Activated CD8-positive, alpha-beta T cell treated with anti-CD3 and anti-CD28 coated beads for 36 hours (primary cell): Measurements from ENCODE around the gene ITPKA. TPM values are rescaled to one million over a fixed set of nuclear protein-coding genes. Genes with fewer than 3 reads are reported as not detected.

Experiments
- ATAC-seq: fragments of 200-7000 bp; cut with Tn5 transposase; one replicate; pipeline ENCODE4 v1.10.0; 2021; ENCODE audit warnings: mild to moderate bottlenecking, moderate library complexity
- CTCF ChIA-PET: fragments of 350-600 bp; sonication (Branson Sonifier 250); formaldehyde crosslinking; loops from one replicate; lab custom pipeline; 2021; ENCODE audit warnings: antibody characterized with exemption; lab: Charles Lee
- POLR2A ChIA-PET: fragments of 350-600 bp; sonication (Branson Sonifier 250); formaldehyde crosslinking; loops from one replicate; lab custom pipeline; 2021; ENCODE audit warnings: antibody characterized with exemption; lab: Charles Lee
- DNase-seq: peaks from one replicate; pipeline ENCODE4 v3.0.0-alpha.2; 2020
- H3K27ac Mint-ChIP-seq: one replicate; pipeline ENCODE4 v1.8.0; 2021; ENCODE audit warnings: mild to moderate bottlenecking, mixed read lengths
- H3K27me3 Mint-ChIP-seq: one replicate; pipeline ENCODE4 v1.8.0; 2021; ENCODE audit warnings: mixed read lengths
- H3K36me3 Mint-ChIP-seq: one replicate; pipeline ENCODE4 v1.8.0; 2021; ENCODE audit warnings: low read depth, mixed read lengths
- H3K4me1 Mint-ChIP-seq: one replicate; pipeline ENCODE4 v1.8.0; 2021; ENCODE audit warnings: low read depth, mixed read lengths
- H3K4me3 Mint-ChIP-seq: one replicate; pipeline ENCODE4 v1.8.0; 2021; ENCODE audit warnings: mild to moderate bottlenecking, moderate library complexity, mixed read lengths
- H3K9me3 Mint-ChIP-seq: one replicate; pipeline ENCODE4 v1.8.0; 2021; ENCODE audit warnings: mixed read lengths
- intact Hi-C: fragments of 100-400 bp; cut with micrococcal nuclease; formaldehyde crosslinking; loops from one replicate; pipeline ENCODE4 v1.10.0; 2022
- total RNA-seq, 2 experiments: library from RNA; stranded (reverse); gene quantifications; one replicate each; pipeline ENCODE4 v1.2.3, GENCODE V29; 2021
- TF ChIP-seq, protein P1 (sequence below): fragments of 200-600 bp; IDR thresholded peaks from one replicate; pipeline ENCODE4 v1.8.0; 2022; ENCODE audit warnings: antibody characterized with exemption, mild to moderate bottlenecking

The ITPKA gene
- total RNA-seq, 2 experiments from 2014 or later = 4.7 to 6.1 TPM

DNA sequence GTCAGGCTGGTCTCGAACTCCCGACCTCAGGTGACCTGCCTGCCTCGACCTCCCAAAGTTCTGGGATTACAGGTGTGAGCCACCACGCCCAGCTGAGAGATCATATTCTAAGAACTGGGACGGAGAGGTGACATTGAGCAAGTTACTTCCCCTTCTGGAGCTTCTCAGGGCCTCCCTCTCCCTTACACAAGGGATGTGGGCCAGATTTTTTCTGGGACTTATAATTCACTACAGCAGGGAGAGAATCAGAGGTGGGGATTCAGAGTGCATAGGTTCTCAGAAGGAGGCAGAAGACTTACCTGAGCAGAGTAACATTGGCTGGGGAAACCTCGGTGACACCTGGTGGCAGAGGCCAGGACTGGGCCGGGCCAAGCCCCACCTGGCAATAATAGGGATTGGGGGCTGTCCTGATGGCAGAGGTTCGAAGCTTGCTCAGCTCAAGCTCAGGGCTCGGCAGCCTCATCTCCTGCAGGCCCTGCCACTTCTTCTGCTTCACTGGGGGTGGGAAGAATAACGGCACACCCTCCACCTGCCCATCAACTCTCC lies 13.2 kb downstream of the ITPKA start:
- Mint-ChIP-seq H3K9me3 (no peaks in the 10 kb centered on the region), H3K4me1 (peaks cover 7% of the 10 kb centered on the region), H3K36me3 (no peaks in the 10 kb centered on the region), H3K4me3 (no peak overlapping the region), H3K27ac (no peak overlapping the region), H3K27me3 (peaks cover 40% of the 10 kb centered on the region)
- CTCF ChIA-PET = interaction anchor here (0.6 to 5.2 kb wide), 2 partner anchors 41 to 142 kb away, joined by 3 to 39 read pairs; no protein-coding TSS in a partner anchor
- TF ChIP-seq, protein P1, sequence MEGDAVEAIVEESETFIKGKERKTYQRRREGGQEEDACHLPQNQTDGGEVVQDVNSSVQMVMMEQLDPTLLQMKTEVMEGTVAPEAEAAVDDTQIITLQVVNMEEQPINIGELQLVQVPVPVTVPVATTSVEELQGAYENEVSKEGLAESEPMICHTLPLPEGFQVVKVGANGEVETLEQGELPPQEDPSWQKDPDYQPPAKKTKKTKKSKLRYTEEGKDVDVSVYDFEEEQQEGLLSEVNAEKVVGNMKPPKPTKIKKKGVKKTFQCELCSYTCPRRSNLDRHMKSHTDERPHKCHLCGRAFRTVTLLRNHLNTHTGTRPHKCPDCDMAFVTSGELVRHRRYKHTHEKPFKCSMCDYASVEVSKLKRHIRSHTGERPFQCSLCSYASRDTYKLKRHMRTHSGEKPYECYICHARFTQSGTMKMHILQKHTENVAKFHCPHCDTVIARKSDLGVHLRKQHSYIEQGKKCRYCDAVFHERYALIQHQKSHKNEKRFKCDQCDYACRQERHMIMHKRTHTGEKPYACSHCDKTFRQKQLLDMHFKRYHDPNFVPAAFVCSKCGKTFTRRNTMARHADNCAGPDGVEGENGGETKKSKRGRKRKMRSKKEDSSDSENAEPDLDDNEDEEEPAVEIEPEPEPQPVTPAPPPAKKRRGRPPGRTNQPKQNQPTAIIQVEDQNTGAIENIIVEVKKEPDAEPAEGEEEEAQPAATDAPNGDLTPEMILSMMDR = no peak
- intact Hi-C loops = loop anchor here (5.0 kb wide), 1 partner anchor 40 kb away; no protein-coding TSS in a partner anchor
- ATAC-seq (peak; percentile 35), DNase-seq (no peak)
- POLR2A ChIA-PET = interaction anchor here (0.9 to 1.8 kb wide), 2 partner anchors 14 to 41 kb away, joined by 3 to 5 read pairs; partner anchors contain the start of gene ITPKA

DNA sequence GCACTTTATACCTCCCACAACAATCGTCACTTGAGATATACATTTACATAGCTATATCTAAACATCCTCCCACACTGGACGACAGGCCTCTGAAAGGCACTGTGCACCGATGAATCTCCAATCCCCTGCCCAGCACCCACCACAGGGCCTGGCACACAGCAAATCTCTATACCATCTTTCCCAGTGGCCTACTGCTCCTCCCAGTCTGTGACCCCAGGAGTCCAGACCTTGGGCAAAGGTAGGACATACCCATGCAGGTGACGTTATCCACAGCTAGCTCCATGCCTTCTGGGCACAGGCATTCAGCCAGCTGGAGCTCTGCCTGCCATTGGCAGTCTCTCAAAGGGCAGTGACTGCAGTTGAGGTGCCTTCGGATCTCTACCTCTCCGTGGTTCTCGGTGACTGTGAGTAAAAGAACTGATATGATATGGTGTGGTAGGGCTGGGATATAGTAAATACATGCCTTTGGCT lies 14.2 kb downstream of the ITPKA start:
- H3K4me1 Mint-ChIP-seq = peaks cover 9% of the 10 kb centered on the region
- intact Hi-C loops = loop anchor here (5.0 kb wide), 1 partner anchor 41 kb away; no protein-coding TSS in a partner anchor
- ATAC-seq = no peak
- TF ChIP-seq, protein P1 = no peak
- H3K4me3 Mint-ChIP-seq = no peak overlapping the region
- DNase-seq = no peak
- H3K27me3 Mint-ChIP-seq = peaks cover 41% of the 10 kb centered on the region
- H3K27ac Mint-ChIP-seq = no peak overlapping the region
- CTCF ChIA-PET = interaction anchor here (5.2 kb wide), 1 partner anchor 42 kb away, joined by 39 read pairs; no protein-coding TSS in a partner anchor
- H3K9me3 Mint-ChIP-seq = no peaks in the 10 kb centered on the region
- no peaks in the 10 kb centered on the region for H3K36me3 Mint-ChIP-seq
- POLR2A ChIA-PET = interaction anchor here (0.9 to 1.8 kb wide), 3 partner anchors 15 to 42 kb away, joined by 3 to 5 read pairs (median 3); partner anchors contain the start of gene ITPKA

DNA sequence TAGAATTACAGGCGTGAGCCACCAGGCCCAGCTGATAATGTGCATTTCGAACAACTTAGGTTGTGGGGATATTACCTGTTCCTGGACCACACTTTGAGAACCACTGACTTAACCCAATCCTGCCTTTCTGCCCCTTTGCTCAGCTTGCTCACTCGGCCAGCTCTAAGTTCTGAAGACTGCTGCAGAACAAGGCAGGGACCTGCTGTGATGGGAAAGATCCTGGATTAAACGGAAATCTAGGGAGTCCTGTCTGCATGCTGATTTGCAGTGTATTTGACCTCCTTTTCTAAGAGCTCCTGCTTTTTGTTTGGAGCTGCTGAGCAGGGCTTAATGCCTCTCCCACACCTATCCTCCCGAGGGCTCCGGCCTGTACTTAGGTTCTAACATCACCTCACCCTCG lies 17.1 kb downstream of the ITPKA start:
- ChIA-PET POLR2A (no interaction called here), CTCF (interaction anchor here (1.0 to 1.7 kb wide), 3 partner anchors 14 to 44 kb away, joined by 3 to 7 read pairs (median 3); no protein-coding TSS in a partner anchor)
- no peaks in the 10 kb centered on the region for H3K9me3 Mint-ChIP-seq
- TF ChIP-seq, protein P1 = no peak
- peaks cover 35% of the 10 kb centered on the region for H3K27me3 Mint-ChIP-seq
- DNase-seq = no peak
- ATAC-seq = no peak
- H3K4me1 Mint-ChIP-seq = peaks cover 24% of the 10 kb centered on the region
- intact Hi-C loops = no loop called here
- no peaks in the 10 kb centered on the region for H3K36me3 Mint-ChIP-seq
- H3K4me3 Mint-ChIP-seq = no peak overlapping the region
- H3K27ac Mint-ChIP-seq = no peak overlapping the region

DNA sequence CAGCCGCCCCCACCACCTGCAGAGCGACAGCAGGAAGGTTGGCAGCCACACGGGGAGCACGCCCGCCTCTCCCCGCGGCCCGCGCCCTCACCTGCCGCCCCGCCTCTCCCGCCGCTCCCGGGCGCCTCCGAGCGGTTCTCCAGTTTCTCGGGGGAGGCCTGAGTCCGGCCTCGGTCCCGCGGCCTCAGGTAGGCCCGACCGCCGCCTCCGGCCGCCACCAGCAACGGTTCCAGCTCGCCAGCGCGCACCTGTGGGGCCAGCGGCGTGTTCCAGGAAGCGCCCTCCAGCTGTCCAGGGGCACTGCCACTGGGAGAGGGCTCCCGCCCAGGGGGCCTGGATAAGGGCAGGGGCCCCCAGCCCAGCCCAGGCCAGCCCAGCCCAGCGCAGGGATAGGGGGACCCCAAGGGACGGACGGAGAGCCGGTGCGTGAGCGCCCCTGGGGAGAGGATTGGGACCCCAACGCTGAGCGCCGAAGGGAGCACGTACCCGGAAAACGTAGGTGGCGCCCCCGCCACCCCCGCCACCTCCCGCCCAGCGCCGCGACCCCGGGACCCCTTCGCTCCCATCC lies 17.7 kb downstream of the ITPKA start:
- TF ChIP-seq, protein P1 = no peak
- CTCF ChIA-PET = interaction anchor here (0.7 to 1.7 kb wide), 4 partner anchors 14 to 45 kb away, joined by 3 to 7 read pairs (median 3); no protein-coding TSS in a partner anchor
- no peaks in the 10 kb centered on the region for H3K36me3 Mint-ChIP-seq
- DNase-seq (no peak), ATAC-seq (no peak)
- intact Hi-C loops = no loop called here
- H3K27me3 Mint-ChIP-seq = peaks cover 35% of the 10 kb centered on the region
- no peaks in the 10 kb centered on the region for H3K9me3 Mint-ChIP-seq
- POLR2A ChIA-PET = interaction anchor here (2.0 kb wide), 1 partner anchor 12 kb away, joined by 7 read pairs; no protein-coding TSS in a partner anchor
- peaks cover 24% of the 10 kb centered on the region for H3K4me1 Mint-ChIP-seq
- no peak overlapping the region for H3K4me3 Mint-ChIP-seq
- no peak overlapping the region for H3K27ac Mint-ChIP-seq
